Measurements from ENCODE around the gene TDRD7. TPM values are rescaled to one million over a fixed set of nuclear protein-coding genes. Genes with fewer than 3 reads are reported as not detected.

Gene TDRD7
- total and polyA plus RNA-seq, 2 of the 8 experiments (the other 6 are each of a cell fraction or from before 2014, with no cell fraction given) = 1.2 to 2.3 TPM

GRCh38 chr9:97398999-97399758 is 12.7 kb upstream of the TDRD7 start (continued):
- TF ChIP-seq, protein P1, sequence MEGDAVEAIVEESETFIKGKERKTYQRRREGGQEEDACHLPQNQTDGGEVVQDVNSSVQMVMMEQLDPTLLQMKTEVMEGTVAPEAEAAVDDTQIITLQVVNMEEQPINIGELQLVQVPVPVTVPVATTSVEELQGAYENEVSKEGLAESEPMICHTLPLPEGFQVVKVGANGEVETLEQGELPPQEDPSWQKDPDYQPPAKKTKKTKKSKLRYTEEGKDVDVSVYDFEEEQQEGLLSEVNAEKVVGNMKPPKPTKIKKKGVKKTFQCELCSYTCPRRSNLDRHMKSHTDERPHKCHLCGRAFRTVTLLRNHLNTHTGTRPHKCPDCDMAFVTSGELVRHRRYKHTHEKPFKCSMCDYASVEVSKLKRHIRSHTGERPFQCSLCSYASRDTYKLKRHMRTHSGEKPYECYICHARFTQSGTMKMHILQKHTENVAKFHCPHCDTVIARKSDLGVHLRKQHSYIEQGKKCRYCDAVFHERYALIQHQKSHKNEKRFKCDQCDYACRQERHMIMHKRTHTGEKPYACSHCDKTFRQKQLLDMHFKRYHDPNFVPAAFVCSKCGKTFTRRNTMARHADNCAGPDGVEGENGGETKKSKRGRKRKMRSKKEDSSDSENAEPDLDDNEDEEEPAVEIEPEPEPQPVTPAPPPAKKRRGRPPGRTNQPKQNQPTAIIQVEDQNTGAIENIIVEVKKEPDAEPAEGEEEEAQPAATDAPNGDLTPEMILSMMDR (IDR thresholded peaks at IDR 0.05; ENCODE audit: control extremely low read depth in 1 of 3, insufficient read depth in 1 of 3, low read depth in 1 of 3, low read length in 3 of 3) = peak; percentile 92 to 99 (median 99)
- TF ChIP-seq CBX8 (IDR thresholded peaks at IDR 0.05; ENCODE audit: borderline replicate concordance, low read depth, low read length) (no peak), HDAC6 (IDR thresholded peaks at IDR 0.05; ENCODE audit: low read depth, low read length) (no peak), RBBP5 (IDR thresholded peaks at IDR 0.05; ENCODE audit: borderline replicate concordance, low read depth, low read length) (no peak)

Measured in H1 (cell line).